ENCODE data around the gene PDIA5.

The PDIA5 gene

DNA sequence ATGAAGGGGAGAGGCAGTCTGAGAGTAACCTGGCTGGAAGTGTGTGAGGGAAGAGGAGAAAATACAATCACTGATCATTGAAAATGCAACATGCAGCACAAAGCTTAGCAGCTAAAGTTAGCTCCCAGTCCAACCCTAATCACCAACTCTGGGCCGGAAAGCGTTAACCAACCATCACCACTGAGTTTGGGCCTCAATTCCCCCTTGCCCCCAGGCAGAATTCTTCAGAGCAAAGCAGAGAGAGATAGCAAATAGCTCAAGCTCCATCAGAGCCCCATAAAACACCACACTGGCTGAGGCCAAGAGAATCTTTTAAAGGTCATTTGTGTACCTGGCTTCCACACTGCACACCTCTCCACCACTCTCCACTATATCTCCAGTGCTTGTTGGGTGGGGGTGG, 16.2 kb upstream of the PDIA5 start:
- DNase-seq = no peak
- H3K4me2 ChIP-seq (ENCODE audit: low read depth, low read length) = no peak overlapping the region
- no peaks in the 10 kb centered on the region for H3K9me3 ChIP-seq (replicated peaks; ENCODE audit: insufficient read depth, low read length)
- H3K9me2 ChIP-seq (replicated peaks; ENCODE audit: insufficient read depth, low read length) = no peaks in the 10 kb centered on the region
- peaks cover 2% of the 10 kb centered on the region for H3K4me1 ChIP-seq (ENCODE audit: low read length)
- H3K79me2 ChIP-seq (ENCODE audit: low read length) = no peaks in the 10 kb centered on the region
- no peaks in the 10 kb centered on the region for H3K36me3 ChIP-seq (replicated peaks; ENCODE audit: insufficient read depth, low read length)
- no peak overlapping the region for H3K27ac ChIP-seq (ENCODE audit: low read length)
- no peak overlapping the region for H2AFZ ChIP-seq (ENCODE audit: low read length)
- TF ChIP-seq CTCF (IDR thresholded peaks at IDR 0.05; ENCODE audit: low read length) = no peak
- TF ChIP-seq EZH2 (optimal IDR thresholded peaks at IDR 0.05; ENCODE audit: low read depth, low read length) = no peak
- TF ChIP-seq EZH2phosphoT487 (IDR thresholded peaks at IDR 0.05; ENCODE audit: low read length) = no peak
- H3K27me3 ChIP-seq (replicated peaks; ENCODE audit: insufficient read depth, low read length) = no peaks in the 10 kb centered on the region
- no peak overlapping the region for H3K9ac ChIP-seq (ENCODE audit: low read length)
- H3K4me3 ChIP-seq (ENCODE audit: low read length) = no peak overlapping the region
- no peaks in the 10 kb centered on the region for H3F3A ChIP-seq (ENCODE audit: insufficient read depth, low read length)
- H4K20me1 ChIP-seq (ENCODE audit: insufficient read depth, low read length) = no peaks in the 10 kb centered on the region

GRCh38 chr3:123053107-123053506, 13.7 kb upstream of the PDIA5 start:
- no peaks in the 10 kb centered on the region for H3K9me3 ChIP-seq (replicated peaks; ENCODE audit: insufficient read depth, low read length)
- H3F3A ChIP-seq (ENCODE audit: insufficient read depth, low read length) = no peaks in the 10 kb centered on the region
- H3K4me1 ChIP-seq (ENCODE audit: low read length) = no peaks in the 10 kb centered on the region
- no peak overlapping the region for H3K27ac ChIP-seq (ENCODE audit: low read length)
- H3K4me2 ChIP-seq (ENCODE audit: low read depth, low read length) = no peak overlapping the region
- H3K27me3 ChIP-seq (replicated peaks; ENCODE audit: insufficient read depth, low read length) = no peaks in the 10 kb centered on the region
- no peaks in the 10 kb centered on the region for H4K20me1 ChIP-seq (ENCODE audit: insufficient read depth, low read length)
- no peaks in the 10 kb centered on the region for H3K36me3 ChIP-seq (replicated peaks; ENCODE audit: insufficient read depth, low read length)
- no peak overlapping the region for H3K4me3 ChIP-seq (ENCODE audit: low read length)
- H3K79me2 ChIP-seq (ENCODE audit: low read length) = no peaks in the 10 kb centered on the region
- TF ChIP-seq EZH2phosphoT487 (IDR thresholded peaks at IDR 0.05; ENCODE audit: low read length) (no peak), CTCF (IDR thresholded peaks at IDR 0.05; ENCODE audit: low read length) (no peak), EZH2 (optimal IDR thresholded peaks at IDR 0.05; ENCODE audit: low read depth, low read length) (no peak)
- H3K9me2 ChIP-seq (replicated peaks; ENCODE audit: insufficient read depth, low read length) = no peaks in the 10 kb centered on the region
- no peak overlapping the region for H3K9ac ChIP-seq (ENCODE audit: low read length)
- H2AFZ ChIP-seq (ENCODE audit: low read length) = no peak overlapping the region
- no peak for DNase-seq

- H3K4me2 ChIP-seq (ENCODE audit: low read depth, low read length) = no peak overlapping the region
- H2AFZ ChIP-seq (ENCODE audit: low read length) = no peak overlapping the region
- no peaks in the 10 kb centered on the region for H3K9me2 ChIP-seq (replicated peaks; ENCODE audit: insufficient read depth, low read length)
- no peak overlapping the region for H3K27ac ChIP-seq (ENCODE audit: low read length)
- H3F3A ChIP-seq (ENCODE audit: insufficient read depth, low read length) = no peaks in the 10 kb centered on the region
- no peaks in the 10 kb centered on the region for H3K9me3 ChIP-seq (replicated peaks; ENCODE audit: insufficient read depth, low read length)
- no peaks in the 10 kb centered on the region for H3K27me3 ChIP-seq (replicated peaks; ENCODE audit: insufficient read depth, low read length)
- no peak overlapping the region for H3K9ac ChIP-seq (ENCODE audit: low read length)
- H3K36me3 ChIP-seq (replicated peaks; ENCODE audit: insufficient read depth, low read length) = no peaks in the 10 kb centered on the region
- H3K4me3 ChIP-seq (ENCODE audit: low read length) = no peak overlapping the region
- no peaks in the 10 kb centered on the region for H4K20me1 ChIP-seq (ENCODE audit: insufficient read depth, low read length)
- DNase-seq = no peak
- no peak for TF ChIP-seq EZH2phosphoT487 (IDR thresholded peaks at IDR 0.05; ENCODE audit: low read length)
- TF ChIP-seq EZH2 (optimal IDR thresholded peaks at IDR 0.05; ENCODE audit: low read depth, low read length) = no peak
- TF ChIP-seq CTCF (IDR thresholded peaks at IDR 0.05; ENCODE audit: low read length) = no peak
- no peaks in the 10 kb centered on the region for H3K79me2 ChIP-seq (ENCODE audit: low read length)
- H3K4me1 ChIP-seq (ENCODE audit: low read length) = no peaks in the 10 kb centered on the region
Observed at GRCh38 chr3:123054109-123054778, 12.6 kb upstream of the PDIA5 start.

Data from MM.1S (cell line).